ENCODE results near the gene AQP10. TPM values are rescaled to one million over a fixed set of nuclear protein-coding genes. Genes with fewer than 3 reads are reported as not detected.

AQP10 gene
- total and polyA plus RNA-seq, 9 of the 15 experiments (the other 6 are each of a cell fraction or from before 2014, with no cell fraction given) = 0.37 to 9.7 (median 1.9) TPM

GRCh38 chr1:154326546-154327465 lies 5.9 kb downstream of the AQP10 start:
- WGBS (ENCODE audit: insufficient coverage, low coverage, missing lambda C conversion rate) = 47% methylated on average over 6 of the region's 6 CpGs
- FAIRE-seq = no peak

More at GRCh38 chr1:154326546-154327465, 5.9 kb downstream of the AQP10 start:
- in situ Hi-C loops (cut with MboI) = no loop called here
- peaks cover 29 to 59% of the 10 kb centered on the region in 2 experiments; a peak in 4 of 5 replicates for H3K4me1 ChIP-seq (replicated peaks in 1 of 2; ENCODE audit: control insufficient read depth in 2 of 2, insufficient read depth in 2 of 2, low read length in 2 of 2)
- peak overlapping the region; percentile 98 for H3K4me2 ChIP-seq (ENCODE audit: insufficient read depth, low read length)
- no peaks in the 10 kb centered on the region for H3K27me3 ChIP-seq (ENCODE audit: control insufficient read depth in 2 of 2, insufficient read depth in 2 of 2, low read length in 2 of 2)
- no peaks in the 10 kb centered on the region for H3K9me3 ChIP-seq (replicated peaks; ENCODE audit: control insufficient read depth, insufficient read depth, low read depth, low read length)
- intact Hi-C loops (cut with micrococcal nuclease) = no loop called here
- DNase-seq (ENCODE audit: extremely low read depth in 1 of 4, low spot score in 3 of 4) (peak in 3 of 4 experiments; percentile 57 to 77 (median 74)), ATAC-seq (no peak)
- peak overlapping the region; percentile 79 for H3K27ac ChIP-seq (ENCODE audit: extremely low read depth, low read depth, low read length)
- peak overlapping the region; percentile 94 for H2AFZ ChIP-seq (ENCODE audit: low read depth, low read length)
- TF ChIP-seq MTA3 (IDR thresholded peaks at IDR 0.05; ENCODE audit: borderline replicate concordance) = 0 out of 2 replicates have a peak, but pooled peaks have one; percentile 7
- no peak for TF ChIP-seq RBFOX2 (IDR thresholded peaks at IDR 0.05; ENCODE audit: low read depth, low read length)
- no peak for TF ChIP-seq HDGF (IDR thresholded peaks at IDR 0.05)
- TF ChIP-seq MXD1 (CRISPR knock-in tag; IDR thresholded peaks at IDR 0.05; ENCODE audit: borderline replicate concordance, poor library complexity, severe bottlenecking) = no peak
- no peak for TF ChIP-seq RAD51 (IDR thresholded peaks at IDR 0.05; ENCODE audit: borderline replicate concordance, low read depth)
- TF ChIP-seq GABPA (tag; conservative IDR thresholded peaks at IDR 0.05; ENCODE audit: low read depth) = no peak
- no peak for TF ChIP-seq SNRNP70 (optimal IDR thresholded peaks at IDR 0.05; ENCODE audit: low read depth, low read length)
- no peak for TF ChIP-seq CBX8 (IDR thresholded peaks at IDR 0.05; ENCODE audit: borderline replicate concordance, extremely low read depth, low read depth, low read length, poor library complexity, severe bottlenecking)
- peak; percentile 22; the same call in 1 of the 2 replicates for TF ChIP-seq FOSL1 (tag; conservative IDR thresholded peaks at IDR 0.05)
- 0 out of 2 replicates have a peak, but pooled peaks have one; percentile 18 for TF ChIP-seq ATF3 (IDR thresholded peaks at IDR 0.05)
- TF ChIP-seq ATF3 (CRISPR knock-in tag; conservative IDR thresholded peaks at IDR 0.05) = no peak
- no peak for TF ChIP-seq FOXK2 (conservative IDR thresholded peaks at IDR 0.05 in 1 of 2, IDR thresholded peaks at IDR 0.05 in 1 of 2; ENCODE audit: low read depth in 2 of 2)
- TF ChIP-seq CXXC5 (CRISPR knock-in tag; IDR thresholded peaks at IDR 0.05) = 0 out of 2 replicates have a peak, but pooled peaks have one; percentile 13
- TF ChIP-seq ZNF583 (CRISPR knock-in tag; IDR thresholded peaks at IDR 0.05) = no peak
- TF ChIP-seq KDM5B (IDR thresholded peaks at IDR 0.05; ENCODE audit: insufficient replicate concordance, low read depth, low read length) = no peak
- no peak for TF ChIP-seq ZNF696 (CRISPR knock-in tag; conservative IDR thresholded peaks at IDR 0.05)
- TF ChIP-seq POLR2AphosphoS5 (IDR thresholded peaks at IDR 0.05; ENCODE audit: control insufficient read depth, insufficient read depth, low read depth, low read length) = no peak
- no peak for TF ChIP-seq SMC3 (conservative IDR thresholded peaks at IDR 0.05; ENCODE audit: insufficient read depth, low read depth, low read length)
- no peaks in the 10 kb centered on the region for H3K9me1 ChIP-seq (ENCODE audit: control insufficient read depth, insufficient read depth, low read length)
- BruUV-seq (replicated peaks) = no TSS peak
- peaks cover 33% of the 10 kb centered on the region for H3K79me2 ChIP-seq (ENCODE audit: control insufficient read depth, insufficient read depth, low read length)
- ChIA-PET CTCF (ENCODE audit: low intra/inter-chr PET ratio) (interaction anchor here (0.6 to 1.1 kb wide), 4 partner anchors 27 to 152 kb away, joined by 3 to 4 read pairs (median 4); partner anchors contain the start of gene IL6R), POLR2A (interaction anchor here (0.7 to 1.7 kb wide), 5 partner anchors 8 to 693 kb away, joined by 3 to 8 read pairs (median 5); partner anchors contain the start of gene CHTOP)
- H4K20me1 ChIP-seq (replicated peaks; ENCODE audit: control insufficient read depth, insufficient read depth, low read length) = no peaks in the 10 kb centered on the region
- peak overlapping the region; percentile 84 to 88; a peak in 3 of 4 replicates for H3K9ac ChIP-seq (ENCODE audit: insufficient read depth in 1 of 2, low read depth in 2 of 2, low read length in 2 of 2)
- peaks cover 14% of the 10 kb centered on the region; the same call in 2 of the 3 replicates for H3K36me3 ChIP-seq (ENCODE audit: control insufficient read depth, insufficient read depth, low read length)
- H3K4me3 ChIP-seq = peak overlapping the region; percentile 78
